ENCODE data around the gene DLX3.

The DLX3 gene

GRCh38 chr17:49952912-49953497, 42.0 kb downstream of the DLX3 start:
- TF ChIP-seq CTCF (IDR thresholded peaks at IDR 0.05; ENCODE audit: low read depth, low read length): no peak
- no peak overlapping the region for H3K4me3 ChIP-seq (ENCODE audit: low read depth, low read length)
- in situ Hi-C loops (cut with HindIII; ENCODE audit: low sequenced_read_pairs): no loop called here
- peak; percentile 44 for DNase-seq (ENCODE audit: low read depth, low spot score)

GRCh38 chr17:49952209-49952911, 42.7 kb downstream of the DLX3 start:
- in situ Hi-C loops (cut with HindIII; ENCODE audit: low sequenced_read_pairs): no loop called here
- DNase-seq (ENCODE audit: low read depth, low spot score): peak; percentile 61
- TF ChIP-seq CTCF (IDR thresholded peaks at IDR 0.05; ENCODE audit: low read depth, low read length): peak; percentile 96
- no peak overlapping the region for H3K4me3 ChIP-seq (ENCODE audit: low read depth, low read length)

- TF ChIP-seq CTCF (IDR thresholded peaks at IDR 0.05; ENCODE audit: low read depth, low read length): no peak
- in situ Hi-C loops (cut with HindIII; ENCODE audit: low sequenced_read_pairs): no loop called here
- H3K4me3 ChIP-seq (ENCODE audit: low read depth, low read length): no peak overlapping the region
- DNase-seq (ENCODE audit: low read depth, low spot score): no peak
Observed at GRCh38 chr17:49951362-49952082, 43.5 kb downstream of the DLX3 start.

GRCh38 chr17:49949634-49950033, 45.4 kb downstream of the DLX3 start:
- DNase-seq (ENCODE audit: low read depth, low spot score): no peak
- no peak overlapping the region for H3K4me3 ChIP-seq (ENCODE audit: low read depth, low read length)
- TF ChIP-seq CTCF (IDR thresholded peaks at IDR 0.05; ENCODE audit: low read depth, low read length): no peak
- in situ Hi-C loops (cut with HindIII; ENCODE audit: low sequenced_read_pairs): no loop called here

- no peak overlapping the region for H3K4me3 ChIP-seq (ENCODE audit: low read depth, low read length)
- TF ChIP-seq CTCF (IDR thresholded peaks at IDR 0.05; ENCODE audit: low read depth, low read length): no peak
- in situ Hi-C loops (cut with HindIII; ENCODE audit: low sequenced_read_pairs): no loop called here
- no peak for DNase-seq (ENCODE audit: low read depth, low spot score)
Observed at GRCh38 chr17:49946964-49947584, 48.0 kb downstream of the DLX3 start.

- H3K4me3 ChIP-seq (ENCODE audit: low read depth, low read length): no peak overlapping the region
- DNase-seq (ENCODE audit: low read depth, low spot score): no peak
- in situ Hi-C loops (cut with HindIII; ENCODE audit: low sequenced_read_pairs): no loop called here
- no peak for TF ChIP-seq CTCF (IDR thresholded peaks at IDR 0.05; ENCODE audit: low read depth, low read length)
Observed at GRCh38 chr17:49946208-49946607, 48.8 kb downstream of the DLX3 start.

All from astrocyte of the spinal cord (primary cell).